Rectal smooth muscle tissue (tissue), 1 donor: ENCODE data around the gene CGN.

Experiments
- H3K27ac ChIP-seq: one replicate; pipeline ENCODE4 v1.7.0; 2013; ENCODE audit warnings: low read depth, low read length, inconsistent platforms
- H3K27me3 ChIP-seq: one replicate; pipeline ENCODE4 v1.7.0; 2013; ENCODE audit warnings: low read length; ENCODE audit not compliant: control insufficient read depth, insufficient read depth
- H3K36me3 ChIP-seq: one replicate; pipeline ENCODE4 v1.7.0; 2013; ENCODE audit warnings: low read length; ENCODE audit not compliant: control insufficient read depth, insufficient read depth
- H3K4me1 ChIP-seq: one replicate; pipeline ENCODE4 v1.7.0; 2013; ENCODE audit warnings: low read length; ENCODE audit not compliant: control insufficient read depth, insufficient read depth
- H3K4me3 ChIP-seq: one replicate; pipeline ENCODE4 v1.7.0; 2013; ENCODE audit warnings: low read length
- H3K9ac ChIP-seq: one replicate; pipeline ENCODE4 v1.7.0; 2013; ENCODE audit warnings: low read length

Gene CGN

GRCh38 chr1:151578941-151579340 is 67.8 kb downstream of the CGN start:
- H3K27ac ChIP-seq, result no peak overlapping the region
- peaks cover 8% of the 10 kb centered on the region for H3K36me3 ChIP-seq
- H3K9ac ChIP-seq, result no peak overlapping the region
- no peak overlapping the region for H3K4me3 ChIP-seq
- no peaks in the 10 kb centered on the region for H3K27me3 ChIP-seq
- H3K4me1 ChIP-seq, result no peaks in the 10 kb centered on the region

GRCh38 chr1:151579436-151580225 is 68.4 kb downstream of the CGN start:
- Histone ChIP-seq H3K4me1 (peaks cover 1% of the 10 kb centered on the region), H3K27ac (no peak overlapping the region), H3K4me3 (no peak overlapping the region), H3K27me3 (no peaks in the 10 kb centered on the region), H3K36me3 (peaks cover 5% of the 10 kb centered on the region), H3K9ac (no peak overlapping the region)

- H3K4me3 ChIP-seq, result no peak overlapping the region
- peaks cover 5% of the 10 kb centered on the region for H3K4me1 ChIP-seq
- H3K27me3 ChIP-seq, result no peaks in the 10 kb centered on the region
- H3K9ac ChIP-seq, result no peak overlapping the region
- no peak overlapping the region for H3K27ac ChIP-seq
- H3K36me3 ChIP-seq, result peaks cover 5% of the 10 kb centered on the region
Measured at GRCh38 chr1:151581451-151581850, 70.3 kb downstream of the CGN start.

GRCh38 chr1:151581921-151582320 is 70.7 kb downstream of the CGN start:
- H3K27ac ChIP-seq, result no peak overlapping the region
- peaks cover 5% of the 10 kb centered on the region for H3K4me1 ChIP-seq
- H3K27me3 ChIP-seq, result no peaks in the 10 kb centered on the region
- no peak overlapping the region for H3K9ac ChIP-seq
- H3K4me3 ChIP-seq, result no peak overlapping the region
- peaks cover 5% of the 10 kb centered on the region for H3K36me3 ChIP-seq

GRCh38 chr1:151583796-151584195 is 72.6 kb downstream of the CGN start:
- Histone ChIP-seq H3K27me3 (no peaks in the 10 kb centered on the region), H3K27ac (no peak overlapping the region), H3K4me3 (no peak overlapping the region), H3K9ac (no peak overlapping the region), H3K4me1 (peaks cover 5% of the 10 kb centered on the region), H3K36me3 (peaks cover 5% of the 10 kb centered on the region)

- no peak overlapping the region for H3K4me3 ChIP-seq
- no peak overlapping the region for H3K27ac ChIP-seq
- H3K4me1 ChIP-seq, result peaks cover 5% of the 10 kb centered on the region
- no peaks in the 10 kb centered on the region for H3K27me3 ChIP-seq
- no peak overlapping the region for H3K9ac ChIP-seq
- peaks cover 5% of the 10 kb centered on the region for H3K36me3 ChIP-seq
Measured at GRCh38 chr1:151584278-151584677, 73.1 kb downstream of the CGN start.

GRCh38 chr1:151584780-151585179 is 73.6 kb downstream of the CGN start:
- Histone ChIP-seq H3K27me3 (no peaks in the 10 kb centered on the region), H3K4me3 (no peak overlapping the region), H3K4me1 (peaks cover 5% of the 10 kb centered on the region), H3K36me3 (peaks cover 2% of the 10 kb centered on the region), H3K27ac (no peak overlapping the region), H3K9ac (no peak overlapping the region)

- Histone ChIP-seq H3K27me3 (no peaks in the 10 kb centered on the region), H3K4me1 (peaks cover 5% of the 10 kb centered on the region), H3K36me3 (no peaks in the 10 kb centered on the region), H3K4me3 (no peak overlapping the region), H3K27ac (no peak overlapping the region), H3K9ac (no peak overlapping the region)
Measured at GRCh38 chr1:151585622-151586021, 74.4 kb downstream of the CGN start.
